ENCODE results near the gene SCGB1A1.
"Not testable (repeated sequence)": the region's sequence is repeated elsewhere in the genome, so short reads cannot be mapped to it uniquely, and the experiment has no call there.

SCGB1A1 gene

GRCh38 chr11:62443390-62444235, 24.8 kb downstream of the SCGB1A1 start:
- no peak overlapping the region for H3K4me3 ChIP-seq (ENCODE audit: low read depth, low read length)
- no peak for TF ChIP-seq MAX (IDR thresholded peaks at IDR 0.05; ENCODE audit: low read depth, low read length)
- no peak for TF ChIP-seq POLR2A (IDR thresholded peaks at IDR 0.05; ENCODE audit: extremely low read depth, insufficient read length)
- no peak for TF ChIP-seq MYC (IDR thresholded peaks at IDR 0.05; ENCODE audit: low read depth, low read length)
- no peak for TF ChIP-seq CTCF (IDR thresholded peaks at IDR 0.05; ENCODE audit: low read depth, low read length)
- DNase-seq (ENCODE audit: low read depth) = no peak

- no peak for TF ChIP-seq MAX (IDR thresholded peaks at IDR 0.05; ENCODE audit: low read depth, low read length)
- DNase-seq (ENCODE audit: low read depth) = no peak
- no peak overlapping the region for H3K4me3 ChIP-seq (ENCODE audit: low read depth, low read length)
Observed at GRCh38 chr11:62444236-62444833, 25.5 kb downstream of the SCGB1A1 start.

- H3K4me3 ChIP-seq (ENCODE audit: low read depth, low read length) = no peak overlapping the region
- no peak for TF ChIP-seq MAX (IDR thresholded peaks at IDR 0.05; ENCODE audit: low read depth, low read length)
- DNase-seq (ENCODE audit: low read depth) = no peak
Observed at GRCh38 chr11:62444835-62445234, 26.0 kb downstream of the SCGB1A1 start.

GRCh38 chr11:62445314-62445740, 26.5 kb downstream of the SCGB1A1 start:
- TF ChIP-seq POLR2A (IDR thresholded peaks at IDR 0.05; ENCODE audit: extremely low read depth, insufficient read length) = no peak
- no peak for TF ChIP-seq MYC (IDR thresholded peaks at IDR 0.05; ENCODE audit: low read depth, low read length)
- no peak for TF ChIP-seq CTCF (IDR thresholded peaks at IDR 0.05; ENCODE audit: low read depth, low read length)
- no peak for TF ChIP-seq MAX (IDR thresholded peaks at IDR 0.05; ENCODE audit: low read depth, low read length)
- no peak for DNase-seq (ENCODE audit: low read depth)
- no peak overlapping the region for H3K4me3 ChIP-seq (ENCODE audit: low read depth, low read length)

GRCh38 chr11:62446091-62446490, 27.3 kb downstream of the SCGB1A1 start:
- TF ChIP-seq MYC (IDR thresholded peaks at IDR 0.05; ENCODE audit: low read depth, low read length) = no peak
- TF ChIP-seq POLR2A (IDR thresholded peaks at IDR 0.05; ENCODE audit: extremely low read depth, insufficient read length) = no peak
- TF ChIP-seq CTCF (IDR thresholded peaks at IDR 0.05; ENCODE audit: low read depth, low read length) = no peak
- no peak for TF ChIP-seq MAX (IDR thresholded peaks at IDR 0.05; ENCODE audit: low read depth, low read length)
- DNase-seq (ENCODE audit: low read depth) = no peak
- H3K4me3 ChIP-seq (ENCODE audit: low read depth, low read length) = no peak overlapping the region

- no peak for DNase-seq (ENCODE audit: low read depth)
- TF ChIP-seq CTCF (IDR thresholded peaks at IDR 0.05; ENCODE audit: low read depth, low read length) (no peak), MAX (IDR thresholded peaks at IDR 0.05; ENCODE audit: low read depth, low read length) (no peak), MYC (IDR thresholded peaks at IDR 0.05; ENCODE audit: low read depth, low read length) (no peak), POLR2A (IDR thresholded peaks at IDR 0.05; ENCODE audit: extremely low read depth, insufficient read length) (no peak)
- H3K4me3 ChIP-seq (ENCODE audit: low read depth, low read length) = no peak overlapping the region
Observed at GRCh38 chr11:62449451-62449851, 30.6 kb downstream of the SCGB1A1 start.

GRCh38 chr11:62449912-62450311, 31.1 kb downstream of the SCGB1A1 start:
- not testable (repeated sequence) for DNase-seq (ENCODE audit: low read depth); H3K4me3 ChIP-seq (ENCODE audit: low read depth, low read length)
